Inflammatory macrophage (primary cell): ENCODE results near the gene FAM222B.
A peak's percentile ranks its signal among the peaks of the same experiment; 100 is the strongest.
"Not testable (repeated sequence)": the region's sequence is repeated elsewhere in the genome, so short reads cannot be mapped to it uniquely, and the experiment has no call there.

Source experiments
- DNase-seq, 2 donors: peaks; one replicate each; pipeline ENCODE4 v3.0.0-alpha.2; 2020 to 2022

The FAM222B gene

GRCh38 chr17:28839221-28839620 lies 3.4 kb downstream of the FAM222B start:
- no peak for DNase-seq

GRCh38 chr17:28836541-28836940 lies 6.0 kb downstream of the FAM222B start:
- not testable (repeated sequence) for DNase-seq

DNA sequence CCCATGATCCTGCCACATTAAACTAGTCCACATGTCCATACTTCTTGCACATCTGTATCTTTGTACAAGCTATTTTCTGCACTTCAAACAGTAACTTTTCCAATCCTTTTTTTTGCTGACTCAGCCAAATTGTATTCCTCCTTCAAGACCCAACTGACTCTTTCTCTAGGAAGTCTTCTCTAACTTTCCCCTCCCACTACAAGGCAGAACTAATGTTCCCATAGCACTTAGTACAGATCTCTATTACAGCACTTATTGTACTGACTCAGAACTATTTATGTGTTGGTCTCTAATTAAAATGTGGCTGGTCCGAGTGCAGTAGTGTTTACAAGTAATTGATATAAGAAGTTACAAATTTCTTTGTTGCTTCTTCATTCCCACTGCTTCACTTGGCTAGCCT lies 8.2 kb downstream of the FAM222B start:
- DNase-seq: no peak

GRCh38 chr17:28828294-28829040 lies 14.1 kb downstream of the FAM222B start:
- peak; percentile 31 to 65 for DNase-seq

DNA sequence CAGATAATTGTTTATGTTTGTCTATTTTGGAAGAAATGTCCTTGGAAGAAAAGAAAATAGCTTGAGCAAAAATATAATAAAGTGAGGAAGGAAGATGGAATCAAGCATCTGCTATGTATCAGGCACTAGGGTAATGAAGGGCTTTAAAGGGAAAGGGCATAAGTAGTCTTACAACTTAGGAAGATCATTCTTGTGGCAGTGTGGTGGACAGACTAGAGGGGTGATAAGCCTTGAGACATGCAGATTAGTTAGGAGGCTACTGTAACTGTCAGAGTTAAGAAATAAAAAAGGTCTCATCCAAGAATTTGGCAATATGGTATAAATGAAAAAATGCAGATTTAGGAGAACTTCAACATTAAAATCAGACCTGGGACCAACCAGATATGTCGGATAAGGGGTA lies 14.9 kb downstream of the FAM222B start:
- DNase-seq: no peak

- no peak for DNase-seq
Measured at GRCh38 chr17:28819582-28819981, 23.0 kb downstream of the FAM222B start.

DNA sequence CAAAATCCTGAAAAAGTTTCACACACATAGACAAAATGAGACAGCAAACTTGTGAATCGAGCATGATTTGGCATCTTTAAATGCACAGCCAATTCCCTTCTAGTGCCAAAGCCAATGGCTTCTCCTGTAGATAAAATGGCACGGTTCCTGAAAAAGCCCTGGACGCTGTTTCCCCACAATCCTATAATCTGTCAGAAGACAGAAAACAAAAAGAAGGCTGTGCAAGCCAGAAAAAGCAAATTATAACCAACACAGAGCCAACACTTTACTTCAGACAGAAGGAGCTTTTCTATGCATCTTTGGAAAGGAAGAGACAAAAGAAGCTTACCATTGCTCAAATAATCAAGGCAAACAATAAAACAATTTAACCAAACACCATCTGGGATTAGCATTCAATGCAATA lies 23.8 kb downstream of the FAM222B start:
- no peak for DNase-seq

DNA sequence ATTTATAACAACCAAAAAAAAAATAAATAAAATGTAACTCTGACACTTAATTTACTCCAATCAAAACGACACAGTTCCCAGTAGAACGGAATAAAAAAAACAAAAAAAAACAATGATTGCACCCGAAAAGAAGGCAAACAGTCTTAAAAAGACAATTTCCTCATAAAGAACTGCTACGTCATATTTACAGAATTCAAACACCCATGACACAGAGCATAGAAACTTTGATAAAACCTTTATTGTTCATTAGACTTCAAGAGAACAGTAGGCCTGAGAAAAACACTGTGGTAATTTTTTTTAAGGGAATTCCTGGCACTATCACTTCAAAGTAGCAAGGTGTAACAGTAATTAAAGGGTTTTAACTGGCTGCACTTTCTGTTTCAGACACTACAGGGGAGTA lies 26.1 kb downstream of the FAM222B start:
- no peak for DNase-seq

DNA sequence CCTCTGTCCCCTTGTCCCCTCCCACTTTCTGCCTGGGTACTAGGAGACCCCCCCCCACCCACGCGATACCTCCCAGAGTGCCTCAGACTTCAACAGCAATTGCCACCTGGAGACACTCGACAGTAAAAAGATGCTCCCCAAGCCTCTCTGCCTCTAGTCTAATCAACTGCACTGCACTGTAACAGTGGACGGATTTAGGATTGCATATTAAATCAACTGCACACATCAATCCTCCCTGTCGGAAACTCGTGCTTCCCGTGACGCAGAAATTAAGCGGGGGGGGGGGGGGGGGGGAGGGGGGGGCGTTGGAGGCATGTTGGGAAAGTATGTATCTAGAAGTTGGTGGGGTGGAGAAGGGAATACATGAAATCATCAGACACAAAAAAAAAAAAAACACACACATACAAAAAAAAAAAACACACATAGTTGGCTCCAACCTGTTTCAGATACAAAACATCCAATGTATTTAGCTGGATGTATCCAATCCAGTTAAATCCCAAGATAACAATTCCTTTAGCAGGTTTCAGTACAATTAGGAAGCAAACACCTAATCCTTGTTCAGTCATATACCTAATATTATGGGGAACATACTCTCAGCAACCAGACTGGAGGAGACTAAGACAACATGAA lies 29.7 kb downstream of the FAM222B start:
- DNase-seq: peak; percentile 51 to 53

DNA sequence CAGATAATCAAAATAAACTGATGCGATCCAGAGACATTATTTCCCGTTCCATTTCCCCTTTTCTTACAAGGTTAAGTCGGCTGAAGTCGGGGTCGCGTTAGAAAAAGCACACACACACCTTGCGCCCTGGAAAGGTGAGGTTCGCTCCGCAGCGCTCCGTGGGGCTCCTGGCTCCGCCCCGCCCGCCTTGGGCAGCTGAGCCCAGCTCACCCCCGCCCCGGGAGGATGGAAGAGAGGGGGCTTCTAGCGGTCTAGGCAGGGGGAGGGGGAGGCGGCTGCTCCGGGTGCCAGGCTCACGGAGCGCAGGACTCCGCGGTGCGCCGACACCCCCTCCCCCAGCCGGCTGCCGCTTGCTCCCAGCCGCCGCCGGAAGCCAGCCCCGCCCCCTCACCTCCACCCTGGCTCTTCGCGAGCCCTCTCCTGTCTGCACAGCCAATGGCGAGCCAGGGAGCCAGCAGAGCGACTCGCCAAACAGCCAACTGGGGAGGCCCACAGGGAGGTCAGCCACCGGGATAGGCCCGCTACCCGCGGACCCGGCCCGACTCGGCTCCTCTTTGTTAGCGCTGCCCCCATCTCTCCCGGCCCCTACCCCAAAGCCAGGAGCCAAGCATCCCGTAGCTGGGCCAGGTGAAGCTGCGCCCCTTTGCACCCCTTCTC lies 30.4 kb downstream of the FAM222B start:
- DNase-seq: peak; percentile 97 to 98

- DNase-seq: no peak
Measured at GRCh38 chr17:28811651-28812090, 30.9 kb downstream of the FAM222B start.

GRCh38 chr17:28810437-28810836 lies 32.2 kb downstream of the FAM222B start:
- no peak for DNase-seq

DNA sequence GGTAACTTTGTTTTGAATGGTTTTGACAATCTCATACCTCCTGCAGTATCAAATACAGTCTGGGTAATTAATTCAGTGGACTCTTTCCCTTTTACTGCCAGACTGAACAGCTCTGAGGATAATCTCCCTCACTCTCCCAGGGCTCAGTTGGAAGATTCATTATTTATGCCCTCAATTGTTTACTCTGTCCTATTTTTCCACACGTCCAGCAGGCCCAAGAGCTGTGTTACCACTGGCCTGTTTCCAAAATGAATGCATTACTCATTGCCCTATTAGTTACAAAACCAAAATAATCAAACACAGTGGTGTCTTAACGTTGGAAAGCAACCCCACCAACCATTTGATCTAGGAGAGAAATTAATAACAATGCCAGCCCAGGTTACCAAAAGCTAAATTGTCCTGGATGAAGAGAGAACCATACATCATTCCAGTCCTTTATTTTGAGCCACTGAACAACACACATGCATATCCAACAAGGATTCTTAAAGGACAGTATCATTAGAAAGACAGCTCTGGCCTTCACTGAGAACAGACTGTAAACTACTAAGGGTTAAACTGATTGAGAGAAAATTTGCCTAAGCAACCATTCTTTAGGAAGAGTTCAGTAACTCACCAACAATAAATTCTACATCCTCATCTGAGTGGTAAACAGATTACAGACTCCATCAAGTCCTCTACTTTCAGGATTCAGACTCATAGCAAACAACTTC lies 34.5 kb downstream of the FAM222B start:
- DNase-seq: peak in 1 of 2 donors; percentile 50

GRCh38 chr17:28796062-28796461 lies 46.5 kb downstream of the FAM222B start:
- no peak for DNase-seq

- not testable (repeated sequence) for DNase-seq
Measured at GRCh38 chr17:28794846-28795441, 47.6 kb downstream of the FAM222B start.

GRCh38 chr17:28792877-28793661 lies 49.5 kb downstream of the FAM222B start:
- DNase-seq: peak; percentile 48 to 61

- no peak for DNase-seq
Measured at GRCh38 chr17:28788100-28788499, 54.5 kb downstream of the FAM222B start.

GRCh38 chr17:28783161-28783560 lies 59.4 kb downstream of the FAM222B start:
- DNase-seq: no peak

- not testable (repeated sequence) for DNase-seq
Measured at GRCh38 chr17:28779601-28780000, 63.0 kb downstream of the FAM222B start.

DNA sequence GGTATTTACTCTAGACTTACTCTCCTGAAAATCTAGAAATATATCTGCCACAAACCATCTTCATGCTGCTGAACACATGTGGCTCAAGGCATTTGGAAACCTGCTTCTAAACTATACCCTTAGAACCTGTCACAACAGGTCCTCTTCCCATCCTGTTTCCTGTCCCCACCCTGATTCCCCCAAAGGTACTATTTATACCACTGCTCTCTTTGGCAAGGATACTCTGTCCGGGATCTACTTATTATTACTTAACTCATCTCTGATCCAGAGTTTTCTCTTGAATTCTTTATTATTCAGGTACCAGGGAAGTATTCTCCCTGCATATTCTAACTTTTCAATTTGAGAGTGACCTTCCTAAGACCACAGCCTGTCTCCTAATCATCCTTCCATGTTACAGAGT lies 65.4 kb downstream of the FAM222B start:
- no peak for DNase-seq

GRCh38 chr17:28774206-28774605 lies 68.4 kb downstream of the FAM222B start:
- no peak for DNase-seq

DNA sequence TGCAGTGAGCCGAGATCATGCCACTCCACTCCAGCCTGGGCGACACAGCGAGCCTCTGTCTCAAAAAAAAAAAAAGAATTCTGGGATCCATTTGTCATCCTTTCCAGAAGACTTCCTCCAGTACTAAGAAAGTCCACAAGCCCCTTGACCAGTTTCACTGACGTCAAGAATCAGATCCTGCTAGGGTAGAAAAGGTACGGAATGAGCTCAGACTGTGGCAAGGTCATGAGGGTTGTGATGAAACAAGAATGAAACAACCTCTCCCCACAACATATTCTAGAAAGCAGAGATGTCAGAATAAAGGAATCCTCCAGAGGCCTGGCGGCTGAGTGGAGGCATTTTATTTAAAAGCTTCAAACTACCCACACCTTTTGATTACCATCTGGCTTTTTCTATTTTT lies 68.9 kb downstream of the FAM222B start:
- DNase-seq: no peak
